DND-41 (cell line): ENCODE measurements around the gene TMEM106C.

Experiments used
- ATAC-seq: fragments of 200-7000 bp; cut with Tn5 transposase; 3 replicates; pipeline ENCODE4 v1.9.1; 2021; ENCODE audit warnings: low read depth; ENCODE audit not compliant: insufficient read depth
- DNase-seq: peaks from one replicate; pipeline ENCODE4 v3.0.0-alpha.2; 2020
- H2AFZ ChIP-seq: 2 replicates; pipeline ENCODE4 v1.6.0; 2012; ENCODE audit warnings: low read depth, low read length
- H3K27ac ChIP-seq: 2 replicates; pipeline ENCODE4 v1.5.1; 2012; ENCODE audit warnings: low read length, inconsistent platforms
- H3K27me3 ChIP-seq: fragments of 200-600 bp; sonication (generic); 2 replicates; pipeline ENCODE4 v1.6.0; 2012; ENCODE audit warnings: low read length, mild to moderate bottlenecking, inconsistent platforms; ENCODE audit not compliant: insufficient read depth, poor library complexity
- H3K36me3 ChIP-seq: 2 replicates; pipeline ENCODE4 v1.5.1; 2012; ENCODE audit warnings: low read length, inconsistent platforms; ENCODE audit not compliant: insufficient read depth
- H3K4me1 ChIP-seq: 2 replicates; pipeline ENCODE4 v1.5.1; 2012; ENCODE audit warnings: mild to moderate bottlenecking, low read length; ENCODE audit not compliant: insufficient read depth
- H3K4me2 ChIP-seq: 2 replicates; pipeline ENCODE4 v1.6.0; 2012; ENCODE audit warnings: mild to moderate bottlenecking, moderate library complexity, low read length, inconsistent platforms; ENCODE audit not compliant: insufficient read depth
- H3K4me3 ChIP-seq, 2 experiments: fragments of 200-600 bp in 1 of 2; shearing (Covaris generic) in 1 of 2; 2 replicates each; pipeline ENCODE4 v1.5.1; 2012 to 2016; ENCODE audit warnings: inconsistent platforms in 2 of 2, low read length in 2 of 2, mild to moderate bottlenecking in 2 of 2, low read depth in 1 of 2, moderate library complexity in 1 of 2
- H3K79me2 ChIP-seq: 2 replicates; pipeline ENCODE4 v1.6.0; 2012; ENCODE audit warnings: low read length, inconsistent platforms; ENCODE audit not compliant: insufficient read depth
- H3K9ac ChIP-seq: 2 replicates; pipeline ENCODE4 v1.6.0; 2012; ENCODE audit warnings: low read depth, mild to moderate bottlenecking, inconsistent platforms, low read length, moderate library complexity
- H3K9me3 ChIP-seq: 2 replicates; pipeline ENCODE4 v1.5.1; 2012; ENCODE audit warnings: low read length, moderate library complexity, mild to moderate bottlenecking, inconsistent platforms; ENCODE audit not compliant: insufficient read depth, severe bottlenecking
- H4K20me1 ChIP-seq: 2 replicates; pipeline ENCODE4 v1.6.0; 2012; ENCODE audit warnings: low read length; ENCODE audit not compliant: insufficient read depth
- CTCF ChIP-seq: IDR thresholded peaks from 2 replicates; pipeline ENCODE4 v1.5.1; 2012; ENCODE audit warnings: borderline replicate concordance, low read length, moderate library complexity, mild to moderate bottlenecking; ENCODE audit not compliant: poor library complexity, severe bottlenecking; ENCODE audit errors: extremely low read depth
- EZH2 ChIP-seq: IDR thresholded peaks from 3 replicates; pipeline ENCODE4 v1.6.1; 2012; ENCODE audit warnings: borderline replicate concordance, low read depth, mild to moderate bottlenecking, moderate library complexity, low read length, inconsistent platforms; ENCODE audit not compliant: severe bottlenecking

The TMEM106C gene

GRCh38 chr12:47981496-47982260, 18.3 kb downstream of the TMEM106C start:
- Histone ChIP-seq H3K27ac (no peak overlapping the region), H3K4me1 (no peaks in the 10 kb centered on the region), H3K9me3 (no peaks in the 10 kb centered on the region), H3K4me2 (no peak overlapping the region), H3K36me3 (no peaks in the 10 kb centered on the region), H3K27me3 (peaks cover 2% of the 10 kb centered on the region), H2AFZ (no peak overlapping the region), H3K4me3 (no peak overlapping the region), H3K9ac (no peak overlapping the region), H4K20me1 (peaks cover 3% of the 10 kb centered on the region; the same call in 1 of the 2 replicates), H3K79me2 (no peaks in the 10 kb centered on the region)
- ATAC-seq: no peak
- no peak for DNase-seq
- no peak for TF ChIP-seq EZH2
- no peak for TF ChIP-seq CTCF

- TF ChIP-seq CTCF (no peak), EZH2 (no peak)
- H3K27ac ChIP-seq: no peak overlapping the region
- peaks cover 3% of the 10 kb centered on the region; the same call in 1 of the 2 replicates for H4K20me1 ChIP-seq
- H2AFZ ChIP-seq: no peak overlapping the region
- H3K36me3 ChIP-seq: no peaks in the 10 kb centered on the region
- H3K27me3 ChIP-seq: peaks cover 2% of the 10 kb centered on the region
- no peak overlapping the region for H3K9ac ChIP-seq
- DNase-seq (no peak), ATAC-seq (no peak)
- H3K4me1 ChIP-seq: no peaks in the 10 kb centered on the region
- H3K9me3 ChIP-seq: no peaks in the 10 kb centered on the region
- H3K4me2 ChIP-seq: no peak overlapping the region
- no peak overlapping the region for H3K4me3 ChIP-seq
- H3K79me2 ChIP-seq: no peaks in the 10 kb centered on the region
Observed at GRCh38 chr12:47982311-47982710, 18.9 kb downstream of the TMEM106C start.

GRCh38 chr12:47982770-47983169, 19.4 kb downstream of the TMEM106C start:
- Histone ChIP-seq H3K9me3 (no peaks in the 10 kb centered on the region), H3K79me2 (no peaks in the 10 kb centered on the region), H3K4me1 (no peaks in the 10 kb centered on the region), H3K4me3 (no peak overlapping the region), H2AFZ (no peak overlapping the region), H3K4me2 (no peak overlapping the region), H3K36me3 (no peaks in the 10 kb centered on the region), H4K20me1 (peaks cover 3% of the 10 kb centered on the region; the same call in 1 of the 2 replicates), H3K27ac (no peak overlapping the region), H3K27me3 (peaks cover 2% of the 10 kb centered on the region), H3K9ac (no peak overlapping the region)
- no peak for DNase-seq
- no peak for TF ChIP-seq CTCF
- no peak for TF ChIP-seq EZH2
- ATAC-seq: no peak
